GM10266 (cell line): Measurements from ENCODE around the gene RAB11A.

Experiments used
- DNase-seq: peaks from one replicate; pipeline ENCODE4 v3.0.0; 2012; ENCODE audit errors: extremely low spot score
- CTCF ChIP-seq: IDR thresholded peaks from 2 replicates; pipeline ENCODE4 v1.5.1; 2012; ENCODE audit warnings: mild to moderate bottlenecking, low read depth; ENCODE audit not compliant: control insufficient read depth, insufficient read depth; ENCODE audit errors: missing control alignments

The RAB11A gene

DNA sequence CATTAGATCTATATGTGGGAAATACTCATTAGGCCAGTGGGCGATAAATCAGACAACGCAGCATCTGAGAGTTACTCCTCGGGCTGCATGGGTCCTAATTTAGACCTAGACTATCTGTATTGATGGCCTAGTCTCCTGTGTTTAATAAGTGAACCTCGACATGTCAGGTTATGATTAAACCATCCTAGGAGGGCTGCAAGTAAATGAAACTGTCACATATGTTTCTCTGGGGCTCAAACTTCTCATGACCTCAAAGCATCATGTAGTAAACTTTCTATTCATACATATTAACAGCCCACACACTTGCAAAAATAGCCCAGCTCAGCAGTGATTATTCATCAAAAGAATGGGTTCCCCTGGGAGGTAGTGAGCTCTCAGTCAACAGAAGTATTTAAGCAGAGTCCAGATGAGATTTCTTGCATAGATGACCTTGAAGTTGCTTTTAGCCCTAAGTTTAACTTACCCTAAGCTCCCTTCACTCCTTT is 51.6 kb downstream of the RAB11A start:
- peak; percentile 72 for DNase-seq
- no peak for TF ChIP-seq CTCF

- DNase-seq = no peak
- TF ChIP-seq CTCF = no peak
Observed at GRCh38 chr15:65921780-65922179, 52.5 kb downstream of the RAB11A start.

GRCh38 chr15:65922621-65923020 is 53.3 kb downstream of the RAB11A start:
- DNase-seq = no peak
- no peak for TF ChIP-seq CTCF

DNA sequence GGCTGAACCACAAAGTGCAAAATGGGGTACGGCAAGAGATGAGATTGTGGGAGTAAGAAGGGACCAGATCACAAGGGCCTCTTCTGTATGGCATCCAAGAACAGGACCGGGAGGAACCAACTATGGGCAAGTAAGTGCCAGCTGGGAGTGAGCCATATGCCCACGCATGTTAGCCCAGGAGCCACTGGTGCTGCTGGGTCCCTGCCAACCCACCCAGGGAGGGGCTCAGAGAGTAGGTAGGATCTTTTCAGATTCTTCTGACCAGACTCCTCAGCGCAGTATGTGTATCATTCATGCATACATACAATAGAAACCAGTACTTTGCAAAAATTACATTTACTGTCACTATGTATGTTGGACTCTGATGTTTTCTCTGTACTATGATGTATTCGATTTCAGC is 54.0 kb downstream of the RAB11A start:
- TF ChIP-seq CTCF = no peak
- no peak for DNase-seq

GRCh38 chr15:65924004-65924403 is 54.7 kb downstream of the RAB11A start:
- DNase-seq = no peak
- no peak for TF ChIP-seq CTCF

DNA sequence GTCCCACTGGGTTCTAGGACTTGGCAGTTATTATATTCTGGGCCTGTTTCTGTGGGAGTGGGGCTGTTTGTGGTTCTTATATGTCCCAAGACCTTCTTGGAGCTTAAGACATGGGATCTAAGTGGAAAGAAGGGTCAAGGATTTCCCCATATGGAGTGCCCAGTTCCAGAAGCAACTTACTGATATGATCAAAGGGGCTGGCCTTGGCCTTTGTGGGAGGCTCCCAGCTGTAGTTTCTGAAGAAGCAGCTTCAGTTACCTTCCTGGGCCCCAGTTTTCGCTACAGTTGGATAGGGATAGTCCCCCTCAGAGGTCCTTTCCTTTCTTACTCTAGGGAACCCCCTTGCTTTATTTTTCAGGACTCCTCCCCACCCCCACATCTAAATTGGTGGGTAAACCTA is 56.0 kb downstream of the RAB11A start:
- no peak for DNase-seq
- no peak for TF ChIP-seq CTCF

- DNase-seq = no peak
- no peak for TF ChIP-seq CTCF
Observed at GRCh38 chr15:65926459-65926858, 57.2 kb downstream of the RAB11A start.
